ENCODE results near the gene KCNG3.

DNA sequence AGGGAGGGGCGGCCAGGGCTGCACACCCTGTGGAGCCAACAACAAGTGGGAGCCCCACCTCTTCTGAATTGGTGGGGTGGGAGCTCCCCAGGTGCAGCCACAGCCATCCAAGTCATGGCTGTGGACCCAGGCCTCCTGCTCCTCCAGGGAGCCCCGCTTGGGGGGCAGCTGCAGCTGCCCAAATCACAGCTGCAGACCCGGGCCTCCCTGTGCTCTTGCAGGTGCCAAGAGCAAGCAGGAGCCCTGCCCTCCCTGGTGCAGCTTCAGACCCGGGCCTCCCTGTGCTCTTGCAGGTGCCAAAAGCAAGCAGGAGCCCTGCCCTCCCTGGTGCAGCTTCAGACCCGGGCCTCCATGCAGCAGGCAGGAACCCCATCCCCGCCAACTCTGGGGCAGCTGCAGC lies 86.3 kb downstream of the KCNG3 start:
- TF ChIP-seq EZH2 (IDR thresholded peaks at IDR 0.05; ENCODE audit: insufficient read depth, poor library complexity, severe bottlenecking): no peak
- no peak for TF ChIP-seq EZH2phosphoT487 (IDR thresholded peaks at IDR 0.05; ENCODE audit: insufficient read depth, low read depth)

Data from GM23248 (cell line).